GM19468 (cell line): ENCODE data around the gene ZNG1C.
"Not testable (repeated sequence)": the region's sequence is repeated elsewhere in the genome, so short reads cannot be mapped to it uniquely, and the experiment has no call there.

Experiments used
- ATAC-seq: cut with Tn5 transposase; IDR thresholded peaks from one replicate; pipeline ENCODE4 v1.9.1; 2021; ENCODE audit warnings: mild to moderate bottlenecking, moderate library complexity, moderate number of reproducible peaks; ENCODE audit not compliant: unreplicated experiment; ENCODE audit errors: extremely low read depth

ZNG1C gene

GRCh38 chr9:68342265-68343025 lies 100.7 kb downstream of the ZNG1C start:
- peak; percentile 60 for ATAC-seq

- not testable (repeated sequence) for ATAC-seq
Measured at GRCh38 chr9:68343242-68343641, 101.5 kb downstream of the ZNG1C start.

GRCh38 chr9:68343992-68344391 lies 102.2 kb downstream of the ZNG1C start:
- not testable (repeated sequence) for ATAC-seq
